ENCODE results near the gene CFAP298. TPM values are rescaled to one million over a fixed set of nuclear protein-coding genes. Genes with fewer than 3 reads are reported as not detected.

CFAP298 gene
- total and polyA plus RNA-seq, 2 of the 13 experiments (the other 11 are each of a cell fraction or from before 2014, with no cell fraction given): 21.2 to 62.2 TPM

DNA sequence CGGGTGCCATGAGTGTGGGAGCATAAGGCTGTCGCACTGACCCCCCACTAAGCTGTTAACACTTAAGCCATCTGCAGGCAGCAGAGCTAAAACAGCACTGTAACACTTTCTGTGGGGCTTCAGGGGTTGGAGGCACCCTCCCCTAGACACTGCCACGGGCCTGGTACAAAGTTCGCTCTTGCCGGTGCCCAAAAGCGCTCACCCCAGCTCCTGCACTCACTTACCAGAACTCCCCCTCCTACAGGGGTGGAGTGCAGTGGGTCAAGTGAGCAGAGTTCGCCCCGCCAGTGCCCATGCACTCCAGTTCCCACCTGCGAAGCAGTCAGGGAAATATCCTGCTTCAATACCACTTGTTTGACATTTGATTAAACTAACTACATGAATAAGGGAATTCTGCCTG is 46.3 kb upstream of the CFAP298 start (continued):
- TF ChIP-seq, protein P1, sequence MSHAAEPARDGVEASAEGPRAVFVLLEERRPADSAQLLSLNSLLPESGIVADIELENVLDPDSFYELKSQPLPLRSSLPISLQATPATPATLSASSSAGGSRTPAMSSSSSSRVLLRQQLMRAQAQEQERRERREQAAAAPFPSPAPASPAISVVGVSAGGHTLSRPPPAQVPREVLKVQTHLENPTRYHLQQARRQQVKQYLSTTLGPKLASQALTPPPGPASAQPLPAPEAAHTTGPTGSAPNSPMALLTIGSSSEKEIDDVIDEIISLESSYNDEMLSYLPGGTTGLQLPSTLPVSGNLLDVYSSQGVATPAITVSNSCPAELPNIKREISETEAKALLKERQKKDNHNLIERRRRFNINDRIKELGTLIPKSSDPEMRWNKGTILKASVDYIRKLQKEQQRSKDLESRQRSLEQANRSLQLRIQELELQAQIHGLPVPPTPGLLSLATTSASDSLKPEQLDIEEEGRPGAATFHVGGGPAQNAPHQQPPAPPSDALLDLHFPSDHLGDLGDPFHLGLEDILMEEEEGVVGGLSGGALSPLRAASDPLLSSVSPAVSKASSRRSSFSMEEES (CRISPR knock-in tag; IDR thresholded peaks at IDR 0.05): no peak
- no peak for TF ChIP-seq ZNF30 (CRISPR knock-in tag; IDR thresholded peaks at IDR 0.05)
- no peak for TF ChIP-seq TBL1XR1 (IDR thresholded peaks at IDR 0.05; ENCODE audit: borderline replicate concordance, low read length, partially characterized antibody)
- no peak for TF ChIP-seq ZNF263 (CRISPR knock-in tag; IDR thresholded peaks at IDR 0.05)
- peak; percentile 40 for TF ChIP-seq HOXA3 (CRISPR knock-in tag; IDR thresholded peaks at IDR 0.05)
- TF ChIP-seq, protein P2, sequence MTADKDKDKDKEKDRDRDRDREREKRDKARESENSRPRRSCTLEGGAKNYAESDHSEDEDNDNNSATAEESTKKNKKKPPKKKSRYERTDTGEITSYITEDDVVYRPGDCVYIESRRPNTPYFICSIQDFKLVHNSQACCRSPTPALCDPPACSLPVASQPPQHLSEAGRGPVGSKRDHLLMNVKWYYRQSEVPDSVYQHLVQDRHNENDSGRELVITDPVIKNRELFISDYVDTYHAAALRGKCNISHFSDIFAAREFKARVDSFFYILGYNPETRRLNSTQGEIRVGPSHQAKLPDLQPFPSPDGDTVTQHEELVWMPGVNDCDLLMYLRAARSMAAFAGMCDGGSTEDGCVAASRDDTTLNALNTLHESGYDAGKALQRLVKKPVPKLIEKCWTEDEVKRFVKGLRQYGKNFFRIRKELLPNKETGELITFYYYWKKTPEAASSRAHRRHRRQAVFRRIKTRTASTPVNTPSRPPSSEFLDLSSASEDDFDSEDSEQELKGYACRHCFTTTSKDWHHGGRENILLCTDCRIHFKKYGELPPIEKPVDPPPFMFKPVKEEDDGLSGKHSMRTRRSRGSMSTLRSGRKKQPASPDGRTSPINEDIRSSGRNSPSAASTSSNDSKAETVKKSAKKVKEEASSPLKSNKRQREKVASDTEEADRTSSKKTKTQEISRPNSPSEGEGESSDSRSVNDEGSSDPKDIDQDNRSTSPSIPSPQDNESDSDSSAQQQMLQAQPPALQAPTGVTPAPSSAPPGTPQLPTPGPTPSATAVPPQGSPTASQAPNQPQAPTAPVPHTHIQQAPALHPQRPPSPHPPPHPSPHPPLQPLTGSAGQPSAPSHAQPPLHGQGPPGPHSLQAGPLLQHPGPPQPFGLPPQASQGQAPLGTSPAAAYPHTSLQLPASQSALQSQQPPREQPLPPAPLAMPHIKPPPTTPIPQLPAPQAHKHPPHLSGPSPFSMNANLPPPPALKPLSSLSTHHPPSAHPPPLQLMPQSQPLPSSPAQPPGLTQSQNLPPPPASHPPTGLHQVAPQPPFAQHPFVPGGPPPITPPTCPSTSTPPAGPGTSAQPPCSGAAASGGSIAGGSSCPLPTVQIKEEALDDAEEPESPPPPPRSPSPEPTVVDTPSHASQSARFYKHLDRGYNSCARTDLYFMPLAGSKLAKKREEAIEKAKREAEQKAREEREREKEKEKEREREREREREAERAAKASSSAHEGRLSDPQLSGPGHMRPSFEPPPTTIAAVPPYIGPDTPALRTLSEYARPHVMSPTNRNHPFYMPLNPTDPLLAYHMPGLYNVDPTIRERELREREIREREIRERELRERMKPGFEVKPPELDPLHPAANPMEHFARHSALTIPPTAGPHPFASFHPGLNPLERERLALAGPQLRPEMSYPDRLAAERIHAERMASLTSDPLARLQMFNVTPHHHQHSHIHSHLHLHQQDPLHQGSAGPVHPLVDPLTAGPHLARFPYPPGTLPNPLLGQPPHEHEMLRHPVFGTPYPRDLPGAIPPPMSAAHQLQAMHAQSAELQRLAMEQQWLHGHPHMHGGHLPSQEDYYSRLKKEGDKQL (CRISPR knock-in tag; IDR thresholded peaks at IDR 0.05; ENCODE audit: low read depth): no peak
- TF ChIP-seq, protein P3, sequence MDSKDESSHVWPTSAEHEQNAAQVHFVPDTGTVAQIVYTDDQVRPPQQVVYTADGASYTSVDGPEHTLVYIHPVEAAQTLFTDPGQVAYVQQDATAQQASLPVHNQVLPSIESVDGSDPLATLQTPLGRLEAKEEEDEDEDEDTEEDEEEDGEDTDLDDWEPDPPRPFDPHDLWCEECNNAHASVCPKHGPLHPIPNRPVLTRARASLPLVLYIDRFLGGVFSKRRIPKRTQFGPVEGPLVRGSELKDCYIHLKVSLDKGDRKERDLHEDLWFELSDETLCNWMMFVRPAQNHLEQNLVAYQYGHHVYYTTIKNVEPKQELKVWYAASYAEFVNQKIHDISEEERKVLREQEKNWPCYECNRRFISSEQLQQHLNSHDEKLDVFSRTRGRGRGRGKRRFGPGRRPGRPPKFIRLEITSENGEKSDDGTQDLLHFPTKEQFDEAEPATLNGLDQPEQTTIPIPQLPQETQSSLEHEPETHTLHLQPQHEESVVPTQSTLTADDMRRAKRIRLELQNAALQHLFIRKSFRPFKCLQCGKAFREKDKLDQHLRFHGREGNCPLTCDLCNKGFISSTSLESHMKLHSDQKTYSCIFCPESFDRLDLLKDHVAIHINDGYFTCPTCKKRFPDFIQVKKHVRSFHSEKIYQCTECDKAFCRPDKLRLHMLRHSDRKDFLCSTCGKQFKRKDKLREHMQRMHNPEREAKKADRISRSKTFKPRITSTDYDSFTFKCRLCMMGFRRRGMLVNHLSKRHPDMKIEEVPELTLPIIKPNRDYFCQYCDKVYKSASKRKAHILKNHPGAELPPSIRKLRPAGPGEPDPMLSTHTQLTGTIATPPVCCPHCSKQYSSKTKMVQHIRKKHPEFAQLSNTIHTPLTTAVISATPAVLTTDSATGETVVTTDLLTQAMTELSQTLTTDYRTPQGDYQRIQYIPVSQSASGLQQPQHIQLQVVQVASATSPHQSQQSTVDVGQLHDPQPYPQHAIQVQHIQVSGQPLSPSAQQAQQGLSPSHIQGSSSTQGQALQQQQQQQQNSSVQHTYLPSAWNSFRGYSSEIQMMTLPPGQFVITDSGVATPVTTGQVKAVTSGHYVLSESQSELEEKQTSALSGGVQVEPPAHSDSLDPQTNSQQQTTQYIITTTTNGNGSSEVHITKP (CRISPR knock-in tag; IDR thresholded peaks at IDR 0.05; ENCODE audit: low read depth): no peak
- TF ChIP-seq ZNF331 (CRISPR knock-in tag; IDR thresholded peaks at IDR 0.05): 0 out of 2 replicates have a peak, but pooled peaks have one; percentile 24
- TF ChIP-seq, protein P4, sequence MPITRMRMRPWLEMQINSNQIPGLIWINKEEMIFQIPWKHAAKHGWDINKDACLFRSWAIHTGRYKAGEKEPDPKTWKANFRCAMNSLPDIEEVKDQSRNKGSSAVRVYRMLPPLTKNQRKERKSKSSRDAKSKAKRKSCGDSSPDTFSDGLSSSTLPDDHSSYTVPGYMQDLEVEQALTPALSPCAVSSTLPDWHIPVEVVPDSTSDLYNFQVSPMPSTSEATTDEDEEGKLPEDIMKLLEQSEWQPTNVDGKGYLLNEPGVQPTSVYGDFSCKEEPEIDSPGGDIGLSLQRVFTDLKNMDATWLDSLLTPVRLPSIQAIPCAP (CRISPR knock-in tag; IDR thresholded peaks at IDR 0.05; ENCODE audit: low read depth): no peak
- TF ChIP-seq ELF4 (CRISPR knock-in tag; IDR thresholded peaks at IDR 0.05; ENCODE audit: borderline replicate concordance): no peak
- TF ChIP-seq JUN (CRISPR knock-in tag; IDR thresholded peaks at IDR 0.05): no peak
- TF ChIP-seq, protein P5, sequence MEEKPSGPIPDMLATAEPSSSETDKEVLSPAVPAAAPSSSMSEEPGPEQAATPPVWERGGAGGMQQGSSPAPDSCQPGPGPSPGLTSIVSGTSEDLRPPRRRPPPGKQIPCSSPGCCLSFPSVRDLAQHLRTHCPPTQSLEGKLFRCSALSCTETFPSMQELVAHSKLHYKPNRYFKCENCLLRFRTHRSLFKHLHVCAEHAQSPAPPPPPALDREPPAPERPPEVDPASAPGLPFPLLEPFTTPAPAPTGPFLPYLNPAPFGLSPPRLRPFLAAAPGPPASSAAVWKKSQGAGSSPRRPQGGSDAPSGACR (CRISPR knock-in tag; IDR thresholded peaks at IDR 0.05): no peak
- peak; percentile 97 for TF ChIP-seq ZSCAN25 (CRISPR knock-in tag; IDR thresholded peaks at IDR 0.05)
- no peak for TF ChIP-seq ZNF552 (CRISPR knock-in tag; IDR thresholded peaks at IDR 0.05; ENCODE audit: borderline replicate concordance)
- no peak for TF ChIP-seq FOXA3 (CRISPR knock-in tag; IDR thresholded peaks at IDR 0.05)
- peak; percentile 66 for TF ChIP-seq HNF4G (IDR thresholded peaks at IDR 0.05; ENCODE audit: borderline replicate concordance, low read depth, low read length)
- peak; percentile 79; the same call in 1 of the 2 replicates for TF ChIP-seq HNF4G (CRISPR knock-in tag; IDR thresholded peaks at IDR 0.05; ENCODE audit: borderline replicate concordance, low read depth)
- no peak for TF ChIP-seq ZNF567 (CRISPR knock-in tag; IDR thresholded peaks at IDR 0.05; ENCODE audit: borderline replicate concordance)
- 0 out of 2 replicates have a peak, but pooled peaks have one; percentile 54 for TF ChIP-seq ZNF264 (CRISPR knock-in tag; IDR thresholded peaks at IDR 0.05)

Measured in HepG2 (cell line).